Neural crest cell (in vitro differentiated cells): ENCODE results near the gene CES5A. TPM values are rescaled to one million over a fixed set of nuclear protein-coding genes. Genes with fewer than 3 reads are reported as not detected.
A peak's percentile ranks its signal among the peaks of the same experiment; 100 is the strongest.
"Not testable (repeated sequence)": the region's sequence is repeated elsewhere in the genome, so short reads cannot be mapped to it uniquely, and the experiment has no call there.

ENCODE experiments used
- DNase-seq: peaks from one replicate; pipeline ENCODE4 v3.0.0; 2021; ENCODE audit warnings: low read depth, mixed read lengths, low spot score
- H3K27ac Mint-ChIP-seq: one replicate; pipeline ENCODE4 v1.8.0; 2021; ENCODE audit warnings: mild to moderate bottlenecking, mixed read lengths; ENCODE audit not compliant: unreplicated experiment
- H3K27me3 Mint-ChIP-seq: 2 replicates; pipeline ENCODE4 v1.8.0; 2021; ENCODE audit warnings: low read depth, mild to moderate bottlenecking, mixed read lengths
- H3K36me3 Mint-ChIP-seq: 2 replicates; pipeline ENCODE4 v1.8.0; 2021; ENCODE audit warnings: low read depth, mild to moderate bottlenecking, mixed read lengths
- H3K4me1 Mint-ChIP-seq: 2 replicates; pipeline ENCODE4 v1.8.0; 2021; ENCODE audit warnings: mixed read lengths
- H3K4me3 Mint-ChIP-seq: one replicate; pipeline ENCODE4 v1.8.0; 2021; ENCODE audit warnings: mild to moderate bottlenecking, mixed read lengths
- H3K9me3 Mint-ChIP-seq: 2 replicates; pipeline ENCODE4 v1.8.0; 2021; ENCODE audit warnings: mixed read lengths
- CTCF ChIP-seq: fragments of 200-600 bp; sonication (generic); conservative IDR thresholded peaks from 2 replicates; pipeline ENCODE4 v1.5.0; 2021; ENCODE audit warnings: antibody characterized with exemption, mild to moderate bottlenecking
- total RNA-seq: library from RNA; stranded (reverse); gene quantifications from 2 replicates; pipeline ENCODE4 v1.2.1, GENCODE V29; 2021

Gene CES5A
- total RNA-seq, 1 donor from 2014 or later = not detected

GRCh38 chr16:55861288-55861687 is 13.9 kb downstream of the CES5A start:
- no peaks in the 10 kb centered on the region for H3K4me1 Mint-ChIP-seq
- H3K27ac Mint-ChIP-seq = no peak overlapping the region
- H3K4me3 Mint-ChIP-seq = no peak overlapping the region
- H3K27me3 Mint-ChIP-seq = peaks cover 30% of the 10 kb centered on the region
- no peak for TF ChIP-seq CTCF
- H3K36me3 Mint-ChIP-seq = no peaks in the 10 kb centered on the region
- no peak for DNase-seq
- H3K9me3 Mint-ChIP-seq = no peaks in the 10 kb centered on the region

GRCh38 chr16:55857650-55858049 is 17.5 kb downstream of the CES5A start:
- not testable (repeated sequence) for H3K4me1 Mint-ChIP-seq, H3K4me3 Mint-ChIP-seq, H3K9me3 Mint-ChIP-seq, H3K27ac Mint-ChIP-seq, DNase-seq, H3K36me3 Mint-ChIP-seq
- peaks cover 48% of the 10 kb centered on the region for H3K27me3 Mint-ChIP-seq

GRCh38 chr16:55856950-55857349 is 18.2 kb downstream of the CES5A start:
- Mint-ChIP-seq H3K27me3 (peaks cover 49% of the 10 kb centered on the region), H3K9me3 (no peaks in the 10 kb centered on the region), H3K4me3 (no peak overlapping the region), H3K4me1 (no peaks in the 10 kb centered on the region), H3K36me3 (no peaks in the 10 kb centered on the region), H3K27ac (no peak overlapping the region)
- DNase-seq = no peak
- TF ChIP-seq CTCF = no peak

- no peaks in the 10 kb centered on the region for H3K4me1 Mint-ChIP-seq
- peaks cover 59% of the 10 kb centered on the region for H3K27me3 Mint-ChIP-seq
- H3K36me3 Mint-ChIP-seq = no peaks in the 10 kb centered on the region
- TF ChIP-seq CTCF = no peak
- DNase-seq = no peak
- no peaks in the 10 kb centered on the region for H3K9me3 Mint-ChIP-seq
- no peak overlapping the region for H3K4me3 Mint-ChIP-seq
- H3K27ac Mint-ChIP-seq = no peak overlapping the region
These were observed 22.1 kb downstream of the CES5A start for GRCh38 chr16:55853114-55853513.

- Mint-ChIP-seq H3K9me3 (no peaks in the 10 kb centered on the region), H3K4me3 (no peak overlapping the region), H3K27ac (peak overlapping the region; percentile 9), H3K36me3 (no peaks in the 10 kb centered on the region), H3K27me3 (peaks cover 72% of the 10 kb centered on the region), H3K4me1 (no peaks in the 10 kb centered on the region)
- DNase-seq = no peak
- no peak for TF ChIP-seq CTCF
These were observed 25.6 kb downstream of the CES5A start for GRCh38 chr16:55849536-55849935.

GRCh38 chr16:55846598-55847346 is 28.4 kb downstream of the CES5A start:
- H3K4me1 Mint-ChIP-seq = no peaks in the 10 kb centered on the region
- H3K4me3 Mint-ChIP-seq = no peak overlapping the region
- TF ChIP-seq CTCF = no peak
- H3K27me3 Mint-ChIP-seq = peaks cover 57% of the 10 kb centered on the region
- DNase-seq = no peak
- H3K27ac Mint-ChIP-seq = no peak overlapping the region
- H3K9me3 Mint-ChIP-seq = no peaks in the 10 kb centered on the region
- H3K36me3 Mint-ChIP-seq = no peaks in the 10 kb centered on the region
